HepG2 (cell line): ENCODE measurements around the gene CACNA1H. TPM values are rescaled to one million over a fixed set of nuclear protein-coding genes. Genes with fewer than 3 reads are reported as not detected.

Experiments
- ATAC-seq: fragments of 200-7000 bp; cut with Tn5 transposase; 3 replicates; pipeline ENCODE4 v1.9.1; 2020; ENCODE audit warnings: mild to moderate bottlenecking, moderate library complexity
- BruUV-seq: library from RNA; stranded (reverse); fragments of 400-500 nt; replicated peaks from 2 replicates; lab custom pipeline; 2021; lab: Mats Ljungman, UMichigan
- CTCF ChIA-PET: fragments of 300-600 bp; formaldehyde crosslinking; extraction: SDS; loops from one replicate; lab custom pipeline; 2021; ENCODE audit warnings: low total read pairs, inconsistent platforms, low intra/inter-chr PET ratio; lab: Yijun Ruan, JAX
- POLR2A ChIA-PET: fragments of 350-600 bp; sonication (Branson Sonifier 250); formaldehyde crosslinking; loops from one replicate; lab custom pipeline; 2020; ENCODE audit warnings: antibody characterized with exemption, inconsistent platforms; lab: Yijun Ruan, JAX
- DNase-seq: peaks from one replicate; pipeline ENCODE4 v3.0.0-alpha.2; 2015; ENCODE audit warnings: low spot score
- FAIRE-seq: peaks from 3 replicates; lab custom pipeline; 2011; peaks lifted over from hg19 to GRCh38; lab: Jason Lieb, UNC
- H2AFZ ChIP-seq: one replicate; pipeline ENCODE4 v1.6.1; 2011; ENCODE audit warnings: low read length, inconsistent platforms
- H3K27ac ChIP-seq: fragments of 300-600 bp; 3 replicates; pipeline ENCODE4 v1.8.0; 2011; ENCODE audit warnings: mixed run types, mild to moderate bottlenecking, mixed read lengths, low read length, inconsistent platforms; ENCODE audit not compliant: insufficient read depth; ENCODE audit errors: extremely low read length
- H3K27me3 ChIP-seq, 2 experiments: fragments of 200-600 bp in 1 of 2; 2 replicates in 1 of 2; 3 replicates in 1 of 2; pipeline versions ENCODE4 v1.6.0 to v1.8.0; 2011; ENCODE audit warnings: low read length in 2 of 2, mild to moderate bottlenecking in 2 of 2, moderate library complexity in 2 of 2, inconsistent platforms in 1 of 2; ENCODE audit not compliant: insufficient read depth in 2 of 2, control insufficient read depth in 1 of 2
- H3K36me3 ChIP-seq, 2 experiments: fragments of 200-600 bp in 1 of 2; replicated peaks in 1 of 2; 2 replicates in 1 of 2; 3 replicates in 1 of 2; pipeline versions ENCODE4 v1.5.1 to v1.8.0; 2011; ENCODE audit warnings: low read length in 2 of 2, inconsistent platforms in 1 of 2; ENCODE audit not compliant: insufficient read depth in 2 of 2, control insufficient read depth in 1 of 2
- H3K4me1 ChIP-seq: 2 replicates; pipeline ENCODE4 v1.5.1; 2012; ENCODE audit warnings: low read length, inconsistent platforms; ENCODE audit not compliant: insufficient read depth
- H3K4me2 ChIP-seq: 2 replicates; pipeline ENCODE4 v1.6.0; 2011; ENCODE audit warnings: low read depth, low read length, inconsistent platforms
- H3K4me3 ChIP-seq, 3 experiments: fragments of 200-600 bp in 1 of 3; sonication (generic), shearing (Covaris generic) in 1 of 3; replicated peaks in 1 of 3; 2 replicates each; pipeline ENCODE4 v1.5.1; 2011 to 2016; ENCODE audit warnings: low read length in 3 of 3, inconsistent platforms in 2 of 3, low read depth in 2 of 3, mild to moderate bottlenecking in 2 of 3, control low read depth in 1 of 3, mixed read lengths in 1 of 3; ENCODE audit not compliant: insufficient read depth in 1 of 3
- H3K79me2 ChIP-seq: one replicate; pipeline ENCODE4 v1.6.1; 2011; ENCODE audit warnings: low read length, inconsistent platforms; ENCODE audit not compliant: insufficient read depth
- H3K9ac ChIP-seq: 2 replicates; pipeline ENCODE4 v1.6.0; 2011; ENCODE audit warnings: mild to moderate bottlenecking, low read depth, low read length, inconsistent platforms; ENCODE audit not compliant: insufficient read depth
- H3K9me3 ChIP-seq: 2 replicates; pipeline ENCODE4 v1.5.1; 2012; ENCODE audit warnings: mild to moderate bottlenecking, low read length
- H4K20me1 ChIP-seq: 2 replicates; pipeline ENCODE4 v1.6.0; 2011; ENCODE audit warnings: inconsistent platforms, mild to moderate bottlenecking, low read length, moderate library complexity; ENCODE audit not compliant: insufficient read depth
- ELF3 ChIP-seq: IDR thresholded peaks from 2 replicates; pipeline ENCODE4 v1.6.1; 2016; ENCODE audit warnings: missing genetic modification reagents, missing compliant biosample characterization
- ETV6 ChIP-seq: sonication (generic); formaldehyde crosslinking; conservative IDR thresholded peaks from 2 replicates; pipeline ENCODE4 v1.4.0; 2020; ENCODE audit warnings: missing genetic modification reagents
- SPEN ChIP-seq: sonication (generic); formaldehyde crosslinking; IDR thresholded peaks from 2 replicates; pipeline ENCODE4 v1.5.1; 2020; ENCODE audit warnings: low read depth, mild to moderate bottlenecking, missing genetic modification reagents
- ZMYM4 ChIP-seq: sonication (generic); formaldehyde crosslinking; IDR thresholded peaks from 2 replicates; pipeline ENCODE4 v1.8.1; 2023; ENCODE audit warnings: mild to moderate bottlenecking, missing genetic modification reagents
- ZNF274 ChIP-seq: sonication (generic); formaldehyde crosslinking; IDR thresholded peaks from 2 replicates; pipeline ENCODE4 v1.5.1; 2020; ENCODE audit warnings: mild to moderate bottlenecking, missing genetic modification reagents
- ZNF563 ChIP-seq: sonication (generic); formaldehyde crosslinking; IDR thresholded peaks from 2 replicates; pipeline ENCODE4 v1.8.0; 2022; ENCODE audit warnings: mild to moderate bottlenecking, moderate library complexity, missing genetic modification reagents
- ZNF724P ChIP-seq: sonication (generic); formaldehyde crosslinking; IDR thresholded peaks from 2 replicates; pipeline ENCODE4 v1.8.0; 2022; ENCODE audit warnings: missing genetic modification reagents, borderline replicate concordance
- ZSCAN9 ChIP-seq: IDR thresholded peaks from 2 replicates; pipeline ENCODE4 v1.6.1; 2016; ENCODE audit warnings: borderline replicate concordance
- WGBS: methylation state at CpG from one replicate; pipeline ENCODE4 v1.1.6; 2017; ENCODE audit warnings: low lambda C conversion rate; 5-methylcytosine and 5-hydroxymethylcytosine counted together
- in situ Hi-C: cut with HindIII; loops from 2 replicates; pipeline ENCODE4 v1.10.0; 2017; ENCODE audit warnings: low pct_unique_long_range_greater_than_20kb; ENCODE audit not compliant: extremely low pct_ligation_motif_present
- intact Hi-C: fragments of 100-400 bp; cut with micrococcal nuclease; formaldehyde crosslinking; loops from one replicate; pipeline ENCODE4 v1.10.0; 2022; ENCODE audit not compliant: unreplicated experiment
- polyA plus RNA-seq, 8 experiments: library from polyadenylated mRNA; depleted of rRNA in 3 of 8; stranded (reverse) in 7 of 8; unstranded in 1 of 8; fragments of >200 nt; fragmentation: Illumina TruSeq in 4 of 8; extraction: Trizol in 4 of 8; gene quantifications; 2 replicates each; pipeline versions ENCODE4 v1.2.1 to v1.2.3, GENCODE V29; 2011 to 2016; ENCODE audit warnings: low read depth in 4 of 8, missing spikeins in 1 of 8, mixed read lengths in 1 of 8; ENCODE audit not compliant: insufficient read depth in 1 of 8
- total RNA-seq, 5 experiments: library from RNA; depleted of rRNA; stranded (reverse); fragments of >200 nt; fragmentation: Illumina TruSeq; extraction: Trizol; gene quantifications; 2 replicates each; pipeline ENCODE4 v1.2.3, GENCODE V29; 2016; ENCODE audit warnings: low read depth in 1 of 5
- TF ChIP-seq, protein P1 (sequence below): IDR thresholded peaks from 2 replicates; pipeline ENCODE4 v1.6.1; 2016
- TF ChIP-seq, protein P2 (sequence below): IDR thresholded peaks from 2 replicates; pipeline ENCODE4 v1.6.1; 2016; ENCODE audit warnings: missing genetic modification reagents, missing compliant biosample characterization
- TF ChIP-seq, protein P3 (sequence below): sonication (generic); formaldehyde crosslinking; IDR thresholded peaks from 2 replicates; pipeline ENCODE4 v1.5.0; 2020; ENCODE audit warnings: missing genetic modification reagents
- TF ChIP-seq, protein P4 (sequence below): sonication (generic); formaldehyde crosslinking; IDR thresholded peaks from 2 replicates; pipeline ENCODE4 v1.8.0; 2022; ENCODE audit warnings: missing genetic modification reagents, mild to moderate bottlenecking, moderate library complexity, borderline replicate concordance
- TF ChIP-seq, protein P5 (sequence below): sonication (generic); formaldehyde crosslinking; IDR thresholded peaks from 2 replicates; pipeline ENCODE4 v1.5.0; 2020; ENCODE audit warnings: mild to moderate bottlenecking, missing genetic modification reagents, moderate library complexity
- TF ChIP-seq, protein P6 (sequence below): sonication (generic); formaldehyde crosslinking; IDR thresholded peaks from 2 replicates; pipeline ENCODE4 v1.4.0; 2020; ENCODE audit warnings: missing genetic modification reagents
- TF ChIP-seq, protein P7 (sequence below): sonication (generic); formaldehyde crosslinking; IDR thresholded peaks from 2 replicates; pipeline ENCODE4 v1.8.1; 2023; ENCODE audit warnings: mild to moderate bottlenecking, missing genetic modification reagents

CACNA1H gene
- total and polyA plus RNA-seq, 2 of the 13 experiments (the other 11 are each of a cell fraction or from before 2014, with no cell fraction given) = 0.40 to 1.8 TPM

DNA sequence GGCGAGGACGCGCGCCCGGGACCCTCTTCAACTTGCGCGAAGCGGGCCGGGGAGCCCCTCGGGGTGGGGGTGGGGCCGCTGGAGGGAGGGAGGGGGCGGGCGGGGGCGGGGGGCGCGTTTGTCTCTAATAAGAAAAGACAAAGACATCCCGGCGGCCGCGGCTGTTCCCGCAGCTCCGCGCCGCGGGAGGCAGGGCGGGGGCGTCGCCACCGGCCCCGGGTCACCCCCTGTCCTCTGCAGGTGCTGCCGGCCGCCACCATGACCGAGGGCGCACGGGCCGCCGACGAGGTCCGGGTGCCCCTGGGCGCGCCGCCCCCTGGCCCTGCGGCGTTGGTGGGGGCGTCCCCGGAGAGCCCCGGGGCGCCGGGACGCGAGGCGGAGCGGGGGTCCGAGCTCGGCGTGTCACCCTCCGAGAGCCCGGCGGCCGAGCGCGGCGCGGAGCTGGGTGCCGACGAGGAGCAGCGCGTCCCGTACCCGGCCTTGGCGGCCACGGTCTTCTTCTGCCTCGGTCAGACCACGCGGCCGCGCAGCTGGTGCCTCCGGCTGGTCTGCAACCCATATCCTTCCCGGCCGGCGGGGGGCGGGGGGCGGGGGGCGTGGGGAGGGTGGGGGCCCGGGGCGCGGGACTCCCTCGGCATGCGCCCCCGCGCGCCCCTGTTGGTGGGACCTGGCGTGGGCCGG is 714 bp downstream of the CACNA1H start:
- POLR2A ChIA-PET = no interaction called here
- no peaks in the 10 kb centered on the region for H3K9me3 ChIP-seq
- H3K4me1 ChIP-seq = peaks cover 39% of the 10 kb centered on the region
- 0% methylated on average over 2 of the region's 94 CpGs for WGBS
- no peak overlapping the region for H3K27ac ChIP-seq
- no TSS peak for BruUV-seq
- in situ Hi-C loops = no loop called here
- no peak for ATAC-seq
- FAIRE-seq = no peak
- no peak for DNase-seq
- no peaks in the 10 kb centered on the region for H3K36me3 ChIP-seq
- no peaks in the 10 kb centered on the region for H3K79me2 ChIP-seq
- H3K4me2 ChIP-seq = no peak overlapping the region
- no peak overlapping the region for H3K9ac ChIP-seq
- intact Hi-C loops = no loop called here
- peaks cover 7 to 81% of the 10 kb centered on the region in 2 experiments for H3K27me3 ChIP-seq
- peak overlapping the region in 1 of 3 experiments; percentile 38; a peak in 2 of 6 replicates for H3K4me3 ChIP-seq
- no peak overlapping the region for H2AFZ ChIP-seq
- CTCF ChIA-PET = no interaction called here
- H4K20me1 ChIP-seq = 0 out of 2 replicates have a peak, but pooled peaks cover 8% of the 10 kb centered on the region
- TF ChIP-seq ZMYM4 (CRISPR knock-in tag) (no peak), ZSCAN9 (CRISPR knock-in tag) (no peak), ZNF274 (CRISPR knock-in tag) (no peak), ZNF563 (CRISPR knock-in tag) (no peak), ZNF724P (CRISPR knock-in tag) (no peak), ETV6 (no peak), SPEN (CRISPR knock-in tag) (no peak), ELF3 (CRISPR knock-in tag) (no peak)
- TF ChIP-seq, protein P1, sequence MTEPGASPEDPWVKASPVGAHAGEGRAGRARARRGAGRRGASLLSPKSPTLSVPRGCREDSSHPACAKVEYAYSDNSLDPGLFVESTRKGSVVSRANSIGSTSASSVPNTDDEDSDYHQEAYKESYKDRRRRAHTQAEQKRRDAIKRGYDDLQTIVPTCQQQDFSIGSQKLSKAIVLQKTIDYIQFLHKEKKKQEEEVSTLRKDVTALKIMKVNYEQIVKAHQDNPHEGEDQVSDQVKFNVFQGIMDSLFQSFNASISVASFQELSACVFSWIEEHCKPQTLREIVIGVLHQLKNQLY (CRISPR knock-in tag) = no peak
- TF ChIP-seq, protein P2, sequence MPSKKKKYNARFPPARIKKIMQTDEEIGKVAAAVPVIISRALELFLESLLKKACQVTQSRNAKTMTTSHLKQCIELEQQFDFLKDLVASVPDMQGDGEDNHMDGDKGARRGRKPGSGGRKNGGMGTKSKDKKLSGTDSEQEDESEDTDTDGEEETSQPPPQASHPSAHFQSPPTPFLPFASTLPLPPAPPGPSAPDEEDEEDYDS (CRISPR knock-in tag) = no peak
- TF ChIP-seq, protein P3, sequence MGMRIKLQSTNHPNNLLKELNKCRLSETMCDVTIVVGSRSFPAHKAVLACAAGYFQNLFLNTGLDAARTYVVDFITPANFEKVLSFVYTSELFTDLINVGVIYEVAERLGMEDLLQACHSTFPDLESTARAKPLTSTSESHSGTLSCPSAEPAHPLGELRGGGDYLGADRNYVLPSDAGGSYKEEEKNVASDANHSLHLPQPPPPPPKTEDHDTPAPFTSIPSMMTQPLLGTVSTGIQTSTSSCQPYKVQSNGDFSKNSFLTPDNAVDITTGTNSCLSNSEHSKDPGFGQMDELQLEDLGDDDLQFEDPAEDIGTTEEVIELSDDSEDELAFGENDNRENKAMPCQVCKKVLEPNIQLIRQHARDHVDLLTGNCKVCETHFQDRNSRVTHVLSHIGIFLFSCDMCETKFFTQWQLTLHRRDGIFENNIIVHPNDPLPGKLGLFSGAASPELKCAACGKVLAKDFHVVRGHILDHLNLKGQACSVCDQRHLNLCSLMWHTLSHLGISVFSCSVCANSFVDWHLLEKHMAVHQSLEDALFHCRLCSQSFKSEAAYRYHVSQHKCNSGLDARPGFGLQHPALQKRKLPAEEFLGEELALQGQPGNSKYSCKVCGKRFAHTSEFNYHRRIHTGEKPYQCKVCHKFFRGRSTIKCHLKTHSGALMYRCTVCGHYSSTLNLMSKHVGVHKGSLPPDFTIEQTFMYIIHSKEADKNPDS (CRISPR knock-in tag) = no peak
- TF ChIP-seq, protein P4, sequence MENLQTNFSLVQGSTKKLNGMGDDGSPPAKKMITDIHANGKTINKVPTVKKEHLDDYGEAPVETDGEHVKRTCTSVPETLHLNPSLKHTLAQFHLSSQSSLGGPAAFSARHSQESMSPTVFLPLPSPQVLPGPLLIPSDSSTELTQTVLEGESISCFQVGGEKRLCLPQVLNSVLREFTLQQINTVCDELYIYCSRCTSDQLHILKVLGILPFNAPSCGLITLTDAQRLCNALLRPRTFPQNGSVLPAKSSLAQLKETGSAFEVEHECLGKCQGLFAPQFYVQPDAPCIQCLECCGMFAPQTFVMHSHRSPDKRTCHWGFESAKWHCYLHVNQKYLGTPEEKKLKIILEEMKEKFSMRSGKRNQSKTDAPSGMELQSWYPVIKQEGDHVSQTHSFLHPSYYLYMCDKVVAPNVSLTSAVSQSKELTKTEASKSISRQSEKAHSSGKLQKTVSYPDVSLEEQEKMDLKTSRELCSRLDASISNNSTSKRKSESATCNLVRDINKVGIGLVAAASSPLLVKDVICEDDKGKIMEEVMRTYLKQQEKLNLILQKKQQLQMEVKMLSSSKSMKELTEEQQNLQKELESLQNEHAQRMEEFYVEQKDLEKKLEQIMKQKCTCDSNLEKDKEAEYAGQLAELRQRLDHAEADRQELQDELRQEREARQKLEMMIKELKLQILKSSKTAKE = no peak
- TF ChIP-seq, protein P5, sequence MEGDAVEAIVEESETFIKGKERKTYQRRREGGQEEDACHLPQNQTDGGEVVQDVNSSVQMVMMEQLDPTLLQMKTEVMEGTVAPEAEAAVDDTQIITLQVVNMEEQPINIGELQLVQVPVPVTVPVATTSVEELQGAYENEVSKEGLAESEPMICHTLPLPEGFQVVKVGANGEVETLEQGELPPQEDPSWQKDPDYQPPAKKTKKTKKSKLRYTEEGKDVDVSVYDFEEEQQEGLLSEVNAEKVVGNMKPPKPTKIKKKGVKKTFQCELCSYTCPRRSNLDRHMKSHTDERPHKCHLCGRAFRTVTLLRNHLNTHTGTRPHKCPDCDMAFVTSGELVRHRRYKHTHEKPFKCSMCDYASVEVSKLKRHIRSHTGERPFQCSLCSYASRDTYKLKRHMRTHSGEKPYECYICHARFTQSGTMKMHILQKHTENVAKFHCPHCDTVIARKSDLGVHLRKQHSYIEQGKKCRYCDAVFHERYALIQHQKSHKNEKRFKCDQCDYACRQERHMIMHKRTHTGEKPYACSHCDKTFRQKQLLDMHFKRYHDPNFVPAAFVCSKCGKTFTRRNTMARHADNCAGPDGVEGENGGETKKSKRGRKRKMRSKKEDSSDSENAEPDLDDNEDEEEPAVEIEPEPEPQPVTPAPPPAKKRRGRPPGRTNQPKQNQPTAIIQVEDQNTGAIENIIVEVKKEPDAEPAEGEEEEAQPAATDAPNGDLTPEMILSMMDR (CRISPR knock-in tag) = no peak
- TF ChIP-seq, protein P6, sequence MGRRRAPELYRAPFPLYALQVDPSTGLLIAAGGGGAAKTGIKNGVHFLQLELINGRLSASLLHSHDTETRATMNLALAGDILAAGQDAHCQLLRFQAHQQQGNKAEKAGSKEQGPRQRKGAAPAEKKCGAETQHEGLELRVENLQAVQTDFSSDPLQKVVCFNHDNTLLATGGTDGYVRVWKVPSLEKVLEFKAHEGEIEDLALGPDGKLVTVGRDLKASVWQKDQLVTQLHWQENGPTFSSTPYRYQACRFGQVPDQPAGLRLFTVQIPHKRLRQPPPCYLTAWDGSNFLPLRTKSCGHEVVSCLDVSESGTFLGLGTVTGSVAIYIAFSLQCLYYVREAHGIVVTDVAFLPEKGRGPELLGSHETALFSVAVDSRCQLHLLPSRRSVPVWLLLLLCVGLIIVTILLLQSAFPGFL (CRISPR knock-in tag) = no peak
- TF ChIP-seq, protein P7, sequence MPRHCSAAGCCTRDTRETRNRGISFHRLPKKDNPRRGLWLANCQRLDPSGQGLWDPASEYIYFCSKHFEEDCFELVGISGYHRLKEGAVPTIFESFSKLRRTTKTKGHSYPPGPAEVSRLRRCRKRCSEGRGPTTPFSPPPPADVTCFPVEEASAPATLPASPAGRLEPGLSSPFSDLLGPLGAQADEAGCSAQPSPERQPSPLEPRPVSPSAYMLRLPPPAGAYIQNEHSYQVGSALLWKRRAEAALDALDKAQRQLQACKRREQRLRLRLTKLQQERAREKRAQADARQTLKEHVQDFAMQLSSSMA (CRISPR knock-in tag) = no peak
